WTC11 (cell line): ENCODE data around the gene LRMDA. TPM values are rescaled to one million over a fixed set of nuclear protein-coding genes. Genes with fewer than 3 reads are reported as not detected.

Experiments used
- ATAC-seq: fragments of 200-7000 bp; cut with Tn5 transposase; 2 replicates; pipeline ENCODE4 v1.10.0; 2021; ENCODE audit warnings: mild to moderate bottlenecking, moderate library complexity
- CTCF ChIA-PET: fragments of 300-600 bp; sonication (Branson Sonifier 250); formaldehyde crosslinking; loops from one replicate; lab custom pipeline; 2021; ENCODE audit warnings: antibody characterized with exemption; lab: Charles Lee
- POLR2A ChIA-PET: fragments of 350-600 bp; sonication (Branson Sonifier 250); formaldehyde crosslinking; loops from one replicate; lab custom pipeline; 2021; ENCODE audit warnings: antibody characterized with exemption; lab: Charles Lee
- DNase-seq: peaks from one replicate; pipeline ENCODE4 v3.0.0; 2021; ENCODE audit warnings: low spot score
- H3K27ac Mint-ChIP-seq: 2 replicates; pipeline ENCODE4 v1.8.0; 2021; ENCODE audit warnings: mixed read lengths
- H3K27me3 Mint-ChIP-seq: 2 replicates; pipeline ENCODE4 v1.8.0; 2021; ENCODE audit warnings: low read depth, mild to moderate bottlenecking, moderate library complexity, mixed read lengths
- H3K36me3 Mint-ChIP-seq: 2 replicates; pipeline ENCODE4 v1.8.0; 2021; ENCODE audit warnings: mixed read lengths
- H3K4me1 Mint-ChIP-seq: 2 replicates; pipeline ENCODE4 v1.8.0; 2022; ENCODE audit warnings: mixed read lengths
- H3K4me3 Mint-ChIP-seq: 2 replicates; pipeline ENCODE4 v1.8.0; 2021; ENCODE audit warnings: mild to moderate bottlenecking, moderate library complexity, mixed read lengths
- H3K9me3 Mint-ChIP-seq: 2 replicates; pipeline ENCODE4 v1.8.0; 2021; ENCODE audit warnings: mixed read lengths
- E2F5 ChIP-seq: sonication (generic); formaldehyde crosslinking; IDR thresholded peaks from 2 replicates; pipeline ENCODE4 v1.8.1; 2022; ENCODE audit warnings: mild to moderate bottlenecking, moderate library complexity, missing genetic modification reagents
- ELF4 ChIP-seq: sonication (generic); formaldehyde crosslinking; IDR thresholded peaks from 2 replicates; pipeline ENCODE4 v1.8.1; 2022; ENCODE audit warnings: low read depth, mild to moderate bottlenecking, moderate library complexity, missing genetic modification reagents
- EMX1 ChIP-seq: fragments of 250-450 bp; sonication (Bioruptor Pico); IDR thresholded peaks from 2 replicates; pipeline ENCODE4 v1.8.0; 2021; ENCODE audit warnings: mild to moderate bottlenecking
- ESRRA ChIP-seq: sonication (generic); formaldehyde crosslinking; IDR thresholded peaks from 2 replicates; pipeline ENCODE4 v1.8.1; 2022; ENCODE audit warnings: mild to moderate bottlenecking, missing genetic modification reagents, borderline replicate concordance
- FOXJ3 ChIP-seq: sonication (generic); formaldehyde crosslinking; IDR thresholded peaks from 2 replicates; pipeline ENCODE4 v1.9.0; 2021; ENCODE audit warnings: missing genetic modification reagents, mild to moderate bottlenecking, borderline replicate concordance
- FOXK1 ChIP-seq: sonication (generic); formaldehyde crosslinking; IDR thresholded peaks from 2 replicates; pipeline ENCODE4 v1.8.0; 2022; ENCODE audit warnings: mild to moderate bottlenecking, moderate library complexity, missing genetic modification reagents
- GRHL2 ChIP-seq: fragments of 250-450 bp; sonication (Bioruptor Pico); IDR thresholded peaks from 2 replicates; pipeline ENCODE4 v1.8.0; 2022; ENCODE audit warnings: mild to moderate bottlenecking, moderate library complexity; ENCODE audit not compliant: insufficient replicate concordance, severe bottlenecking
- HMGXB4 ChIP-seq: sonication (generic); formaldehyde crosslinking; IDR thresholded peaks from 2 replicates; pipeline ENCODE4 v1.8.1; 2023; ENCODE audit warnings: mild to moderate bottlenecking, moderate library complexity, missing genetic modification reagents
- IRF2 ChIP-seq: sonication (generic); formaldehyde crosslinking; IDR thresholded peaks from 2 replicates; pipeline ENCODE4 v1.8.0; 2022; ENCODE audit warnings: low read depth, missing genetic modification reagents, borderline replicate concordance
- MYBL2 ChIP-seq: sonication (generic); formaldehyde crosslinking; IDR thresholded peaks from 2 replicates; pipeline ENCODE4 v1.8.1; 2023; ENCODE audit warnings: mild to moderate bottlenecking, moderate library complexity, missing genetic modification reagents
- PRDM15 ChIP-seq: sonication (generic); formaldehyde crosslinking; IDR thresholded peaks from 2 replicates; pipeline ENCODE4 v1.8.0; 2022; ENCODE audit warnings: missing genetic modification reagents
- RELA ChIP-seq: sonication (generic); formaldehyde crosslinking; IDR thresholded peaks from 2 replicates; pipeline ENCODE4 v1.8.1; 2022; ENCODE audit warnings: missing genetic modification reagents, mild to moderate bottlenecking, borderline replicate concordance
- RORB ChIP-seq: fragments of 250-450 bp; sonication (Bioruptor Pico); IDR thresholded peaks from 2 replicates; pipeline ENCODE4 v1.9.0; 2021; ENCODE audit warnings: mild to moderate bottlenecking
- SOX15 ChIP-seq: fragments of 250-450 bp; sonication (Bioruptor Pico); IDR thresholded peaks from 2 replicates; pipeline ENCODE4 v1.9.0; 2021; ENCODE audit warnings: mild to moderate bottlenecking
- TEAD4 ChIP-seq: sonication (generic); formaldehyde crosslinking; IDR thresholded peaks from 2 replicates; pipeline ENCODE4 v1.8.0; 2022; ENCODE audit warnings: mild to moderate bottlenecking, missing genetic modification reagents
- ZNF232 ChIP-seq: sonication (generic); formaldehyde crosslinking; IDR thresholded peaks from 2 replicates; pipeline ENCODE4 v1.8.0; 2022; ENCODE audit warnings: mild to moderate bottlenecking, missing genetic modification reagents
- ZNF317 ChIP-seq: sonication (generic); formaldehyde crosslinking; IDR thresholded peaks from 2 replicates; pipeline ENCODE4 v1.8.1; 2023; ENCODE audit warnings: low read depth, mild to moderate bottlenecking, moderate library complexity, missing genetic modification reagents, borderline replicate concordance
- ZNF425 ChIP-seq: fragments of 250-450 bp; sonication (Bioruptor Pico); conservative IDR thresholded peaks from 2 replicates; pipeline ENCODE4 v1.9.0; 2021; ENCODE audit warnings: mild to moderate bottlenecking
- ZNF671 ChIP-seq: fragments of 250-450 bp; sonication (Bioruptor Pico); IDR thresholded peaks from 2 replicates; pipeline ENCODE4 v1.8.0; 2021; ENCODE audit warnings: mild to moderate bottlenecking
- ZSCAN18 ChIP-seq: fragments of 250-450 bp; sonication (Bioruptor Pico); IDR thresholded peaks from 2 replicates; pipeline ENCODE4 v2.1.2; 2022; ENCODE audit warnings: mild to moderate bottlenecking, moderate library complexity
- total RNA-seq: library from RNA; stranded (reverse); gene quantifications from 3 replicates; pipeline ENCODE4 v1.2.3, GENCODE V29; 2021
- TF ChIP-seq, protein P1 (sequence below): sonication (generic); formaldehyde crosslinking; IDR thresholded peaks from 2 replicates; pipeline ENCODE4 v1.8.0; 2023; ENCODE audit warnings: missing genetic modification reagents
- TF ChIP-seq, protein P2 (sequence below): fragments of 250-450 bp; sonication (Bioruptor Pico); IDR thresholded peaks from 2 replicates; pipeline ENCODE4 v1.8.0; 2021; ENCODE audit warnings: mild to moderate bottlenecking

The LRMDA gene
- total RNA-seq, 1 experiment from 2014 or later: 0.92 TPM

- TF ChIP-seq PRDM15 (CRISPR knock-in tag): no peak
- no peak for TF ChIP-seq ZNF671 (CRISPR knock-in tag)
- no peak for TF ChIP-seq RORB
- TF ChIP-seq ZNF425 (CRISPR knock-in tag): no peak
- no peak for TF ChIP-seq FOXJ3 (CRISPR knock-in tag)
- TF ChIP-seq, protein P1, sequence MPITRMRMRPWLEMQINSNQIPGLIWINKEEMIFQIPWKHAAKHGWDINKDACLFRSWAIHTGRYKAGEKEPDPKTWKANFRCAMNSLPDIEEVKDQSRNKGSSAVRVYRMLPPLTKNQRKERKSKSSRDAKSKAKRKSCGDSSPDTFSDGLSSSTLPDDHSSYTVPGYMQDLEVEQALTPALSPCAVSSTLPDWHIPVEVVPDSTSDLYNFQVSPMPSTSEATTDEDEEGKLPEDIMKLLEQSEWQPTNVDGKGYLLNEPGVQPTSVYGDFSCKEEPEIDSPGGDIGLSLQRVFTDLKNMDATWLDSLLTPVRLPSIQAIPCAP (CRISPR knock-in tag): no peak
- no peak for TF ChIP-seq MYBL2
Measured at GRCh38 chr10:75465450-75465827, 34.0 kb downstream of the LRMDA start (continued).

GRCh38 chr10:75466001-75466400, 34.6 kb downstream of the LRMDA start:
- H3K27me3 Mint-ChIP-seq: peaks cover 47% of the 10 kb centered on the region
- ChIA-PET CTCF (no interaction called here), POLR2A (no interaction called here)
- ATAC-seq (no peak), DNase-seq (no peak)
- H3K9me3 Mint-ChIP-seq: peaks cover 3% of the 10 kb centered on the region; the same call in 1 of the 2 replicates
- TF ChIP-seq EMX1 (CRISPR knock-in tag): no peak
- TF ChIP-seq ZSCAN18 (CRISPR knock-in tag): no peak
- TF ChIP-seq GRHL2 (CRISPR knock-in tag): no peak
- TF ChIP-seq ZNF232 (CRISPR knock-in tag): no peak
- no peak for TF ChIP-seq HMGXB4 (CRISPR knock-in tag)
- no peak for TF ChIP-seq RELA (CRISPR knock-in tag)
- TF ChIP-seq ESRRA (CRISPR knock-in tag): no peak
- TF ChIP-seq FOXK1 (CRISPR knock-in tag): no peak
- no peak for TF ChIP-seq IRF2 (CRISPR knock-in tag)
- no peak for TF ChIP-seq TEAD4 (CRISPR knock-in tag)
- TF ChIP-seq ELF4 (CRISPR knock-in tag): no peak
- TF ChIP-seq SOX15: no peak
- TF ChIP-seq ZNF317 (CRISPR knock-in tag): no peak
- TF ChIP-seq, protein P2, sequence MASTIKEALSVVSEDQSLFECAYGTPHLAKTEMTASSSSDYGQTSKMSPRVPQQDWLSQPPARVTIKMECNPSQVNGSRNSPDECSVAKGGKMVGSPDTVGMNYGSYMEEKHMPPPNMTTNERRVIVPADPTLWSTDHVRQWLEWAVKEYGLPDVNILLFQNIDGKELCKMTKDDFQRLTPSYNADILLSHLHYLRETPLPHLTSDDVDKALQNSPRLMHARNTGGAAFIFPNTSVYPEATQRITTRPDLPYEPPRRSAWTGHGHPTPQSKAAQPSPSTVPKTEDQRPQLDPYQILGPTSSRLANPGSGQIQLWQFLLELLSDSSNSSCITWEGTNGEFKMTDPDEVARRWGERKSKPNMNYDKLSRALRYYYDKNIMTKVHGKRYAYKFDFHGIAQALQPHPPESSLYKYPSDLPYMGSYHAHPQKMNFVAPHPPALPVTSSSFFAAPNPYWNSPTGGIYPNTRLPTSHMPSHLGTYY: no peak
- no peak for TF ChIP-seq E2F5 (CRISPR knock-in tag)
- no peak overlapping the region for H3K27ac Mint-ChIP-seq
- H3K4me3 Mint-ChIP-seq: no peak overlapping the region
- peaks cover 41% of the 10 kb centered on the region for H3K4me1 Mint-ChIP-seq
- H3K36me3 Mint-ChIP-seq: no peaks in the 10 kb centered on the region
